GM19193 (cell line): ENCODE data around the gene ADGRL3.

Experiments used
- POLR2A ChIP-seq: IDR thresholded peaks from 4 replicates; pipeline ENCODE4 v1.6.1; 2011; ENCODE audit not compliant: insufficient read depth, insufficient read length; ENCODE audit errors: extremely low read depth

Gene ADGRL3

GRCh38 chr4:61996943-61997342, 796.8 kb downstream of the ADGRL3 start:
- TF ChIP-seq POLR2A: no peak

- TF ChIP-seq POLR2A: no peak
Measured at GRCh38 chr4:61997831-61998230, 797.7 kb downstream of the ADGRL3 start.

GRCh38 chr4:62003695-62004094, 803.6 kb downstream of the ADGRL3 start:
- TF ChIP-seq POLR2A: no peak

DNA sequence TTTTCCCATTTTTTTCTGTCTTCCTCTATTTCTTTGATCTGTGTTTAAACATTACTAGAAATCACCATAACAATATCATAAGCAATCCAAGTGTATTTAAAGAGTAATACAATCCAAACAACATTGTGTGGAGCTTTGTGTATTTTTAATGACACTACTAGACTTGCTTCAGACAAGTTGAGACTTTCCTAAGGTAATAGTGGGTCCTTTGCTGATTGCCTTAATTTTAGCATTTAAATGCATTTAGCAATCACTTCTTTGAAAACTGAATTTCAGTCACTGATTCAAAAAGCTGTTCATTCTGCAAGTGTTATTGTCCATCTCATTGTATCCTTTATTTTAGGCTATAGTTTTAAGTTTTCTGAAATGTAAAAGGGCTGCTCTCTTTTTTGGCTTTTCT, 804.8 kb downstream of the ADGRL3 start:
- no peak for TF ChIP-seq POLR2A

DNA sequence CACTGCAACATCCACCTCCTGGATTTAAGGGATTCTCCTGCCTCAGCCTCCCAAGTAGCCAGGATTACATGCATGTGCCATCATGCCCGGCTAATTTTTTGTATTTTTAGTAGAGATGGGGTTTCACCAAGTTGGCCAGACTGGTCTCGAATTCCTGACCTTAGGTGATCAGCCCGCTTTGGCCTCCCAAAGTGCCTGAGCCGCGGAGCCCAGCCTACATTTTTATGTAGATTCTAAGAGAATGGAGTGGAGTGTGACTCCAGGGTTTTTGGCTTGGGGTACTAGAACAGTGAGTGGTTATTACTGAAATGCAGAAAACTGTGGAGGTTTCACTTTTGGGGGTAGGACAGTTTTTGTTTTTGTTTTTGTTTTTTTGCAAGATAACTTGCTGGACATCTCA, 806.0 kb downstream of the ADGRL3 start:
- TF ChIP-seq POLR2A: no peak

DNA sequence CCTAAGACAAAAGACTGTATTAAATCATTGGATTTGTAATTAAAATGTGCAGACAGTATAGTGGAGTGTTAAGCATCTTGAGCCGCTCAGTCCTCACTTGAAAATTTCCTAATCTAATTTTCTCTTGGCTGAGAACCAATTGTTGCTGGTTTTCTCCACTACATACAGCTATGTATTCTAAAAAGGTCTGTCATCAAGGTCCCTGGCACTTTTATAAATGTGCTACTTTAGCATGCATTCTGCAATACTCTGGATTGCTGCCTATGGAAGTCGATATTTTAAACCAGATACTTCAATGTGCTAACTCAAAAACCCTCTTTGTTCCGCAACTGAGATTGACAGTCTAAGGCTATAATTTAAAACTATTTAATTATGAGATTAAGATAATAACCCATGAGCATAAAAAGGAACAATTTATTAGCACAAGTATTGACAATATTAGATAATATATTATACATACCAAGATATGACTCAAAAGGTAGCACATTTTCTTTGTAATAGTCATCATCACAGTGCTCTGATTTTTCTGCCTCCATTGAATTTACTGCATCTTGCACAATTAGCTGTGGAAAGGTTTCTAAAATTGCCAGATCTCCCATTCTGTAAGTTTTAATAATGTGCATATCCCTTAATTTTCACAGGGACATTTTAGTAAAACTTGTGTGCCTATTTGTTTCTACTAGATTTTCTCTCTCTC, 815.1 kb downstream of the ADGRL3 start:
- TF ChIP-seq POLR2A: no peak

DNA sequence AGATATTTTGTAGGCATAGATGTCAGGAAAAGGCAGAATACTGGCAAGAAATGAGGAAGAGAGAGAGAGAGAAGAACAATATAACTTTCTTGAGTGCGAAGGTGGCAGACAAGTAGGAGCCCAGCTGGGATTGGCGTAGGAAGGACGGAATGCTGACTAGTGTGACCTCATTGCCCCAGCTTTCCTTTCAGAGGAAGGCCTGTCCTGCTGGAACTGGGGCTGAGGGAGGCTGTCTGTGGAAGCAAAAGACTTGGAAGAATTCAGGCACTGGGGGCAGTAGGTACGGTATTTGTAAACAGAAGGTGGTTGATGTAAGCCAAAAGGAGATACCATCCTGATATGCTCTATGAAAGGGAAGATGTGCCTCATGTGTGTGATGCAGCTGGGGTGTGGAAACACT, 818.4 kb downstream of the ADGRL3 start:
- TF ChIP-seq POLR2A: no peak

GRCh38 chr4:62023633-62024032, 823.5 kb downstream of the ADGRL3 start:
- no peak for TF ChIP-seq POLR2A

DNA sequence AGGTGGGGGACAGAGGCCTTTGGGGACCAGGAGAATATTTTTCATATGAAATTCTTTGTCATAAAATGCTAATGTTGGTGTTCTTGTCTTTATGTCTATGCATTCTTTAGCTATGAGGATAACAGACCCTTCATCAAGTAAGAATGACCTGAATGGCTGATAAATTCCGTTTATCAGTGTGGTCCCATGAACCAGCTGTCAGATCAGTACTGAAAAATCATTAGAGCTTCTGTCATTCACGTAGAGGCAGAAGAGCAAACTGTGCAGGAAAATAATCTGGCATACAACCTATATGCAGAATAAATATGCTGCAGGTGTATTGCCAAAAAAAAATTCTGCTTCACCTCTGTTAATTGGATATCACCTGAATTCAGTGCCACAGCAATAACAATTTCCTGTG, 828.6 kb downstream of the ADGRL3 start:
- TF ChIP-seq POLR2A: no peak

DNA sequence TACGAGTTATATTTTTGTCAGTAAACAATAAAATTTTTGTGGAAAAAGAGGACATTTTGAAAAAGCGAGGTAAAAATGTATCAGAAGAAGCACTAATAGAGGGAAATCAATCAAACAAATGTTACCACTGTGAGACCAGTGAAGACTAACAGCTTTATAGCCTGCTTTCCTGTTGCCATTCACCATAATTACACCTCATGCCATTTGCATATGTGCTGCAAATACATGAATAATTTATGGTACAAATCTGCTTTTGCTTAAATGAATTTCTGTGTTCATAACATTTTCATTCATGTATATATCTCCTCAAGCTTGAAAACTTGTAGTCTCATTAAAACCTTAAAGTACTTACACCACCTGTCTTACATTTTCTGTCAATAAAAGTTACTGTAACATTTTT, 830.8 kb downstream of the ADGRL3 start:
- TF ChIP-seq POLR2A: no peak

DNA sequence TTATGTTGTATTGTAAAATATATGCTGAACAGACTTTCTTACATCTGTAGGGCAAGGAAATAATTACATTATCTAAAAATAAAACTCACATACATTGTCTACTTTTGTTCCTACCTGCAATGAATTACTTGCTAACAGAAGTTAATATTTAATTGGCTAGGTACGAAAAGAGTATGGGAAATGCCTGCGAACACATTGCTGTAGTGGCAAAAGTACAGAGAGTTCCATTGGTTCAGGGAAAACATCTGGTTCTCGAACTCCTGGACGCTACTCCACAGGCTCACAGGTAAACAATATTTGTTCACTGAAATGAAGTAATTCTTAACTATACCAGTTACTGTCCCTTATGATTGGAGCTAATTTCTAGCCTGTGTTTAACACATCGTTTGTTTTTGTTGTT, 837.4 kb downstream of the ADGRL3 start:
- TF ChIP-seq POLR2A: no peak

- TF ChIP-seq POLR2A: no peak
Measured at GRCh38 chr4:62051332-62051731, 851.2 kb downstream of the ADGRL3 start.

DNA sequence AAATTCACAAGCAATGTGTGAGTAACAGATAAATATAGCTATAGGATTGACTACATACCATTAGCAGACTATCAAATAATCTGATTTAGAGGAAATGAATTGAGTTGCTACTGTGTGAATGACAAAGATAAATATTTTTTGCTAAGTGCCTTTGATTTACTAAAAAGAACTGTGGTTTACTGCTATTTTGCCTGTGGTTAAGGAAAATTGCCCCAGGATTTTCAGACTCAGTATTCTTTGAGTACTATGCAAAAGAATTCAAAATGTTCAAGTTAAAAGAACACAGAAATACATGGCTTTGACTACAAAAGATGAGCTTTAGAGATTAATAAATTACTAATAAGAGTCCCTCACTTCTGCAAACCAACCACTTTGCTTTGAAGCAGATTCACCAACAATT, 853.8 kb downstream of the ADGRL3 start:
- no peak for TF ChIP-seq POLR2A

GRCh38 chr4:62057031-62057430, 856.9 kb downstream of the ADGRL3 start:
- no peak for TF ChIP-seq POLR2A

- TF ChIP-seq POLR2A: no peak
Measured at GRCh38 chr4:62058571-62058970, 858.4 kb downstream of the ADGRL3 start.

GRCh38 chr4:62070291-62070852, 870.2 kb downstream of the ADGRL3 start:
- no peak for TF ChIP-seq POLR2A

DNA sequence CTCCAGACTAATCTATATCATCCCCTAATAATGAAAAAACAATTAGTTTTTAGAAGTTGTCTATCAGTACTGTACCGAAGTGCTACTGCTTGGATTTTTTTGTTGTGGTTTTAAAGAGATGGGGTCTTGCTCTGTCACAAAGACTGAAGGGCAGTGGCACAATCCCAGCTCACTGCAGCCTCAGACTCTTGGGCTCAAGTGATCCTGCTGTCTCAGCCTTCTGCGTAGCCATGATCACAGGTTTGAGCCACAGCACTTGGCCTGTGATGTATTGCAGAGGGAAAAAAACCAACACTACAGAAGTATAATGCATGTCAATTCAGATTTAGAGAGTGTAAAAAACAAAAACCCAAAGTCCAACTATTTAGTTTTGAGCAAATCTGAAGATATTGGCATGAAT, 875.0 kb downstream of the ADGRL3 start:
- TF ChIP-seq POLR2A: no peak

DNA sequence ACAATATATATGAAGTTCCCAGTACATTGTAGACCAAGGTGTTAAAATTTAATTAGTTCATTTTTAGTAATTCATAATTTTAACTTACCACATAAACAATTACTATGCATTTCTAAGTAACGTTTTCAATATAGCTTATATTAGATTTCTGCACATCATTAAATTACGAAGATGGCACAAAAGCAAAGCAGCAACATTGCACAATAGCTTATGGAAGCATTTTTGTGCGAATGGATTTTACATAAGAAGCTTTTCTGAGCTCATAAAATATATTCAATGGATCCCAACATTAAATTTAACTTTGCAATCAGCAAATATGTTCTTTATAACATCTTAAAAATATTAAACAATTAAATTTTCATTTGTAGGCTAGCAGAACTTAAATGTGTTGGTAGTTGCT, 875.4 kb downstream of the ADGRL3 start:
- TF ChIP-seq POLR2A: no peak

DNA sequence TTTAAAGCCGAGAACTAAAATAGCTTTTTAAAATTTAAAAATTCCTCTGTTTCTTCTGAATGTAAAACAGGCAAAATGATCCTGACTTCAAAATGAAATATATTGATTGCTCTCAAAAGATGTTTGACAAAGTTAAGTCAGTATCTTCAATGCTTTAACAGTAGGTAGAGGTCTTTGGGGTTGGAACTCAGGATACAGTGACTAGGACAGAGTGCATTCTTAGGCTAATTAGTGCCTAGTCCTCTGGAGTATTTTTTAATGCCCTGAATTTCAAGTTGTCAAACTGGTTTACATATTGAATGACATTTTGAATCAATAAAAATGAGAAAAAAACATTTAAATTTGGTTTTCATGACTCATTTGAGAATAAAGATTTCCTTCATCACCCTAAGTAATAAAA, 877.3 kb downstream of the ADGRL3 start:
- no peak for TF ChIP-seq POLR2A
